Measurements from ENCODE around the gene TLR2.

GRCh38 chr4:153676486-153676885 is 7.6 kb upstream of the TLR2 start:
- TF ChIP-seq CTCF (IDR thresholded peaks at IDR 0.05) (no peak), POLR2A (IDR thresholded peaks at IDR 0.05) (no peak)

Measured in vagina (tissue), 2 donors.